GM19467 (cell line): ENCODE data around the gene MAPT.

Source experiments
- ATAC-seq: cut with Tn5 transposase; IDR thresholded peaks from one replicate; pipeline ENCODE4 v1.9.1; 2021; ENCODE audit warnings: mild to moderate bottlenecking, moderate library complexity; ENCODE audit not compliant: unreplicated experiment

The MAPT gene

DNA sequence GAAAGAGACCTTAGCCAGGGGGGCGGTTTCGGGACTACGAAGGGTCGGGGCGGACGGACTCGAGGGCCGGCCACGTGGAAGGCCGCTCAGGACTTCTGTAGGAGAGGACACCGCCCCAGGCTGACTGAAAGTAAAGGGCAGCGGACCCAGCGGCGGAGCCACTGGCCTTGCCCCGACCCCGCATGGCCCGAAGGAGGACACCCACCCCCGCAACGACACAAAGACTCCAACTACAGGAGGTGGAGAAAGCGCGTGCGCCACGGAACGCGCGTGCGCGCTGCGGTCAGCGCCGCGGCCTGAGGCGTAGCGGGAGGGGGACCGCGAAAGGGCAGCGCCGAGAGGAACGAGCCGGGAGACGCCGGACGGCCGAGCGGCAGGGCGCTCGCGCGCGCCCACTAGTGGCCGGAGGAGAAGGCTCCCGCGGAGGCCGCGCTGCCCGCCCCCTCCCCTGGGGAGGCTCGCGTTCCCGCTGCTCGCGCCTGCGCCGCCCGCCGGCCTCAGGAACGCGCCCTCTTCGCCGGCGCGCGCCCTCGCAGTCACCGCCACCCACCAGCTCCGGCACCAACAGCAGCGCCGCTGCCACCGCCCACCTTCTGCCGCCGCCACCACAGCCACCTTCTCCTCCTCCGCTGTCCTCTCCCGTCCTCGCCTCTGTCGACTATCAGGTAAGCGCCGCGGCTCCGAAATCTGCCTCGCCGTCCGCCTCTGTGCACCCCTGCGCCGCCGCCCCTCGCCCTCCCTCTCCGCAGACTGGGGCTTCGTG, at the start of gene MAPT:
TSS of gene MAPT (plus strand) at position 533 of the 763 bp plus-strand sequence. CDS start 67,784 bp downstream, outside the sequence.
- ATAC-seq: no peak

GRCh38 chr17:45844695-45845375, 49.5 kb upstream of the MAPT start, which contains the start of gene SPPL2C:
Gene SPPL2C (plus strand): TSS chr17:45844881. CDS start chr17:45844907, 26 bp downstream.
- no peak for ATAC-seq

GRCh38 chr17:45845376-45846185, 48.8 kb upstream of the MAPT start:
- no peak for ATAC-seq

DNA sequence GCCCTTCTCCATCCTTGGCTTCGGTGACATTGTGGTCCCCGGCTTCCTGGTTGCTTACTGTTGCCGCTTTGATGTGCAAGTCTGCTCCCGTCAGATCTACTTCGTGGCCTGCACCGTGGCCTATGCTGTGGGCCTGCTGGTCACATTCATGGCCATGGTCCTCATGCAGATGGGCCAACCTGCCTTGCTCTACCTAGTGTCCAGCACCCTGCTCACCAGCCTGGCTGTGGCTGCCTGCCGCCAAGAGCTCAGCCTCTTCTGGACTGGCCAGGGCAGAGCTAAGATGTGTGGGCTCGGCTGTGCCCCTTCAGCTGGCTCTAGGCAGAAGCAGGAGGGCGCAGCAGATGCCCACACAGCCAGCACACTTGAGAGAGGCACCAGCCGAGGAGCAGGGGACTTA, 48.1 kb upstream of the MAPT start:
- no peak for ATAC-seq

DNA sequence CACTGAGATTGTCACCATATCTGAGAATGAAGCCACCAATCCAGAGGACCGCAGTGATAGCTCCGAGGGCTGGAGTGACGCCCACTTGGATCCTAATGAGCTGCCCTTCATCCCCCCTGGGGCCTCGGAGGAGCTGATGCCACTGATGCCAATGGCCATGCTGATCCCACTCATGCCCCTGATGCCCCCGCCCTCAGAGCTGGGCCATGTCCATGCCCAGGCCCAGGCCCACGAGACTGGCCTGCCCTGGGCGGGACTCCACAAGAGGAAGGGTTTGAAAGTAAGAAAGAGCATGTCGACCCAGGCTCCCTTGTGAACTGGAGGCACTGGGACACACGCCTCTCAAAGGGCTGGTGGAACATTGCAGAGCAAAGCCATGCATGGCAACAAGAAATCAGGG, 47.7 kb upstream of the MAPT start:
- ATAC-seq: no peak

DNA sequence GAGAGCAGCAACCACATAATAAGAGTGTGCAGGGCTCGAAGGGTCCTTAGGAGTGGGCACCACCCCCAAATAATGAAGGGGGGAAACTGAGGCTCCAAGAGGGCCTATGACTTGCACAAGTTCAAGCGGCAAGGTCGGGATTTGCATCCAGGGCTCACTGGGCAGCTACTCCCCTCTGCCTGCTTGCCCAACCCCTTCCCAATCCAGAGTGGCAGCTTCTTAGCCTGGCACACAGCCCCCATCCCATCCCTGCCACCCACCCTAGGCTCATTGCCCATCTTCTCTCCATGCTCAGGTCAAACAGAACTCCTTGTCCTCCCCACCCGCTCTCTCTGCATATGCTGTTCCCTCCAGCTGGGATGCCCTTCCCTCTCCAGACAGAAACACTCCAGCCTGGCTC, 47.3 kb upstream of the MAPT start:
- ATAC-seq: no peak

DNA sequence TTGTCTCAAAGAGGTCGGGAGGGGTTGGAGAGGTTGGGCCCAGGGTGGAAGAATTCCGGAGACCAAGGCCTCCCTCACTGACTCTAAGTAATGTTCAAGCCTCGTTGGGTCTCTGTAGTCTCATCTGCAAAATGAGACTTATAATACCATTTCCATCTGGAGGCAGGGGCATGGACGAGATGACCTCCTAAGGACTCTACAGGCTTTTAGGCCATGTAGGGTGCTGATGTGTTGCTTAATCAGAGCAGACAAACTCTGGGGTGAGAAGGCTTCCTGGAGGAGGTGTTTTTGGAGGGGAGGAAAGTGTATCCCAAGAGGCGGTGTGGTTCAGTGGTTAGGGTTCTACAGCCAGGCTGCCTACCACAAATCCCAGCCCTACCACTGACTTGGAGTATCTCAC, 46.6 kb upstream of the MAPT start:
- no peak for ATAC-seq

GRCh38 chr17:45848405-45848804, 45.9 kb upstream of the MAPT start:
- ATAC-seq: no peak

- ATAC-seq: no peak
Observed at GRCh38 chr17:45848868-45849535, 45.4 kb upstream of the MAPT start.

- no peak for ATAC-seq
Observed at GRCh38 chr17:45849536-45849990, 44.8 kb upstream of the MAPT start.

DNA sequence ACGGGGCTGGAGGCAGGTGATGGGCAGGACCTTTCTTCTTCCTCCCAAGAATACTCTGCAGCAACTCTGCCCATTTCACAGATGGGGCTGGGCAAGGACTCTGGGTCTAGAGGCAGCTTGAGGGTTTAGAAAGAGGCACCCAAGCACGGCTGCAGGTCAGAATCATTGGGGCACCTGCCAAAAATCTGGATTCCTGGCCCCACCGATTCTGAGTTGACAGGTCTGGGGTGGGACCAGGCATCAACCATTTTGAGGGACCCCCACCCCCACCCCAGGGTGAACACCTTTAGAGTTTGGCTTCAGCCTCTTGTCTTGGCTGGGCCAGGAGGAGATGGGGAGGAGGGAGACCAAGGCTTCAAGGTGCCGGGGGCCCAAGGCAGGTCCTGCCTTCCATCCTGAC, 44.3 kb upstream of the MAPT start:
- no peak for ATAC-seq

- ATAC-seq: no peak
Observed at GRCh38 chr17:45850468-45850867, 43.9 kb upstream of the MAPT start.

DNA sequence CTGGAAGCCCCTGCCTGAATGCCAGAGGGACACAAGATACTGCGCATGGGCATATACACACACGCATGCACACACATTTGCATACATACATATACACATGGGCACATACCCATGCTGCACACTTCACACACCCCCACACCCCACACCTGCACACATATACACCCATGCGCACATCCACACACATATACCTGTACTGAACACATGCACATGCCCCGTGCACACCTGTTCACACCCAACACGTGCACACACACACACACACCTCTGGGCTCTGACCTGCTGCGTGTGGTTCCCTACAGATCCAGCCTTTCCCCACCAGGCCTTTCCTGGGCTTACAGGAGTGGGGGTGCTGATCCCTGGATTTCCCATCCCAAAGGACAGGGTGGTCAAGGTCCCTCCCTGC, 43.3 kb upstream of the MAPT start:
- ATAC-seq: no peak

GRCh38 chr17:45851464-45851863, 42.9 kb upstream of the MAPT start:
- no peak for ATAC-seq

DNA sequence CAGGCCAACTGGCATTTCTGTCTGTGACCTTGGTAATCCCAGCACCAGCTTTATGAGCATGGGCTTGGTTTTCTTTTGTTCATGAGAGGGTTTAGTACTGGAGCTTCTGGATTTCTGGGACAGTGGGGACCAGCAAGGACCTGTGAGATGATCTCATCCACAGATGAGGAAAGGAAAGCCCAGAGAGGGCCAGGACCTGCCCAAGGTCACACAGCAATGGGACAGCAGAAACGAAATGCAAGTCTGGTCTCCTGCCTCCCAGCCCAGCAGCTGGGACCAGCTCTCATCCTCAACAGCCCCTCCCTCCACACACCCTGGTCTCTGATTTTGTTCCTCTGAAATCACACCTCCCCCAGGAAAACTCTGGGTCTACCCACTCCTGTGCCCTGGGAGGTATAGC, 42.5 kb upstream of the MAPT start:
- no peak for ATAC-seq

DNA sequence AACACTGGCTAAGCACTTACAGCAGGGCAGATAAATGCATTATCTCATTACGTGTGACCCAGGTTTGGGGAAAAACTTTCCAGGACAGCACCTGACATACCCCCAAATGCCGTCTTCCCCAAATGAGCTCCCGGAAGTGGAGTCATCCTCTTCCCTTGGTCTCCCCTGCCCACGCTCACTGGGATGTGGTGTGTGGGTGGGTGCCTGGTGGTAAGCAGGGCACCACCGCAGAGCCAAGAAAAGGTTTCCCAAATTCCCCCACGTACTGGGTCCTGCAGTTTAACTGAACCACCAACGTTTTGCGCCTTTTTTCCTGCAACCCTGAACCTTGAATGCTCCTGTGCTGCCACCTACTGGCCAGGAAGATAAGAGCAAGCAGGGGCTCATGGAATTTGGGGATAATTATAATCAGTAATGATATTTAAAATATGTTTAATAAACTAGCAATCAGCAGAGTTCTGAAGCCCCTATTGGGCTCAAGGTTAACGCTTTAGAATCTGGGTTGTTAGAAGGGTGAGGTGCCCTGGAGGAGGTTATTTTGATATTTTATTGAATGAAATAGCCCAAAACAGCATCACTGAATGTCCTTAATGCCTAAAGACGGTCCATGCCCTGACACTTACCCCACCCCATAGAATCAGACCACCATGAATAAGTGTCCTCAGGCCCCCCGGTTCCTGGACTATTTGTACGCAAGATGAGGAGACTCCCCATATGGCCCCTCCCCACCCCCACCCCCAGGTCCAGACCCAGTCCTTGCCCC, 41.6 kb upstream of the MAPT start:
- no peak for ATAC-seq

DNA sequence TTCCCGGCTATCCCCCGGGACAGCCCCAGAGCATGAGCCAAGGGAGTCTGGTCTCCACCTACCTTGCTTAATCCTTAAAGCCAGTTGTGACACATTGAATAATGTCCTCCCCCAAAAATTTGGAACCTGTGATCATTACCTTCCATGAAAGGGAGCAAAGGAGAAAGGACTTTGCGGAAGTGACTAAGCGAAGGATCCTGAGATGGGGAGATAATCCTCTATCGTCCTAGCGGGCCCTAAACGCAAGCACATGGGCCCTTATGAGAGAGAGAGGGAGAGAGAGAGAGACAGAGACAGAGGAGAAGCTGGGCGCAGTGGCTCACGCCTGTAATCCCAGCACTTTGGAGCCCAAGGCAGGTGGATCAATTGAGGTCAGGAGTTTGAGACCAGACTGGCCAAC, 40.1 kb upstream of the MAPT start:
- no peak for ATAC-seq

DNA sequence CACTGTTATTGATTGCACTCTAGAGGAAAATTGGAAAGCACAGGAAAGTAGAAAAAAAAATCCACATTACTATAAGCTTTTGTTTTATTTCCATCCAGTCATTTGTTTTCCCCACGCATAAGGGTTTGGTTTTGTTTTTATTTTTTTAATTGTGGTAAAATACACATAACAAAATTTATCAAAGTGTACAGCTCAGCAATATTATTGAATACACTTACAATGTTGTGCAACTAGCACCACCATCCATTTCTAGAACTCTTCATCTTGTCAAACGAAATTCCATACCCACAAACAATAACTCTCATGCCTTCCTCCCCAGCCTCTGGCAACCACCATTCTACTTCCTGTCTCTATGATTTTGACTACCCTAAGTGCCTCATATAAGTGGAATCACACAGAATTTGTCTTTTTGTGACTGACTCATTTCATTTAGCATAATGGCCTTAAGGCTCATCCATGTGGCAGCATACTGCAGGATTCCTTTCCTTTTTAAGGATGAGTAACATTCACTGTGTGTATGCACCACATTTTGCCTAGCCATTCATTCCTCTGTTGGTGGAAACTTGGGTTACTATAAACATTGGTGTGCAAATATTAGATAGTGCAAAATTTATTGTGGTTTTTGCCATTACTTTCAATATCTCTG, 38.5 kb upstream of the MAPT start:
- ATAC-seq: no peak

- no peak for ATAC-seq
Observed at GRCh38 chr17:45857977-45858708, 36.2 kb upstream of the MAPT start.
